Natural killer cell (primary cell): ENCODE data around the gene FAM219B. TPM values are rescaled to one million over a fixed set of nuclear protein-coding genes. Genes with fewer than 3 reads are reported as not detected.
A peak's percentile ranks its signal among the peaks of the same experiment; 100 is the strongest.

ENCODE experiments used
- ATAC-seq, 3 donors: fragments of 150-1000 bp in 2 of 3; fragments of 200-7000 bp in 1 of 3; cut with Tn5 transposase; 1 replicate in 1 of 3; 2 replicates in 2 of 3; pipeline ENCODE4 v1.10.0; 2021; ENCODE audit warnings: mild to moderate bottlenecking in 2 of 3, moderate library complexity in 2 of 3
- DNase-seq, 2 donors: peaks; one replicate each; pipeline versions ENCODE4 v3.0.0 to v3.0.0-alpha.2; 2013 to 2021; ENCODE audit warnings: mixed read lengths in 1 of 2
- H3K27ac ChIP-seq: one replicate; pipeline ENCODE4 v1.5.1; 2013; ENCODE audit warnings: mild to moderate bottlenecking, low read length
- H3K27me3 ChIP-seq: one replicate; pipeline ENCODE4 v1.6.1; 2013; ENCODE audit warnings: low read length; ENCODE audit not compliant: control insufficient read depth, insufficient read depth
- H3K36me3 ChIP-seq: one replicate; pipeline ENCODE4 v1.6.1; 2013; ENCODE audit warnings: low read length; ENCODE audit not compliant: control insufficient read depth, insufficient read depth
- H3K4me1 ChIP-seq: one replicate; pipeline ENCODE4 v1.6.1; 2013; ENCODE audit warnings: low read length; ENCODE audit not compliant: control insufficient read depth, insufficient read depth
- H3K4me3 ChIP-seq: one replicate; pipeline ENCODE4 v1.5.1; 2013; ENCODE audit warnings: low read length
- H3K9me3 ChIP-seq: one replicate; pipeline ENCODE4 v1.6.1; 2013; ENCODE audit warnings: low read length; ENCODE audit not compliant: control insufficient read depth, insufficient read depth
- H3K27ac Mint-ChIP-seq, 2 donors: one replicate each; pipeline ENCODE4 v1.8.0; 2022; ENCODE audit warnings: mild to moderate bottlenecking in 2 of 2, mixed read lengths in 2 of 2, moderate library complexity in 1 of 2
- H3K27me3 Mint-ChIP-seq, 2 donors: one replicate each; pipeline ENCODE4 v1.8.0; 2022; ENCODE audit warnings: low read depth in 2 of 2, mixed read lengths in 2 of 2
- H3K36me3 Mint-ChIP-seq: one replicate; pipeline ENCODE4 v1.8.0; 2022; ENCODE audit warnings: mixed read lengths
- H3K4me1 Mint-ChIP-seq, 2 donors: one replicate each; pipeline ENCODE4 v1.8.0; 2022; ENCODE audit warnings: mixed read lengths in 2 of 2
- H3K4me3 Mint-ChIP-seq: one replicate; pipeline ENCODE4 v1.8.0; 2022; ENCODE audit warnings: mild to moderate bottlenecking, moderate library complexity, mixed read lengths
- H3K9me3 Mint-ChIP-seq, 2 donors: one replicate each; pipeline ENCODE4 v1.8.0; 2022; ENCODE audit warnings: mixed read lengths in 2 of 2
- CTCF ChIP-seq: fragments of 200-600 bp; IDR thresholded peaks from one replicate; pipeline ENCODE4 v1.8.0; 2022; ENCODE audit warnings: antibody characterized with exemption
- WGBS: methylation state at CpG from one replicate; pipeline ENCODE4 v1.1.7; 2013; ENCODE audit warnings: missing lambda C conversion rate; ENCODE audit not compliant: insufficient coverage; 5-methylcytosine and 5-hydroxymethylcytosine counted together
- intact Hi-C: fragments of 100-400 bp; cut with micrococcal nuclease; formaldehyde crosslinking; loops from one replicate; pipeline ENCODE4 v1.14.2; 2022
- total RNA-seq, 4 donors: library from RNA; stranded (reverse); fragments of 120-200 nt in 1 of 4; gene quantifications; one replicate each; pipeline versions ENCODE4 v1.2.3 to v1.2.4, GENCODE V29; 2013 to 2022

Gene FAM219B
- total RNA-seq, 3 donors from 2014 or later (not counting 1 experiment from before 2014, with no cell fraction given) = 63.5 to 107 (median 69.0) TPM

- intact Hi-C loops = no loop called here
- DNase-seq = no peak
- 83% methylated on average over 6 of the region's 6 CpGs for WGBS
- Histone ChIP-seq H3K36me3 (peaks cover 3% of the 10 kb centered on the region), H3K4me1 (peaks cover 69% of the 10 kb centered on the region), H3K9me3 (no peaks in the 10 kb centered on the region), H3K4me3 (no peak overlapping the region), H3K27ac (no peak overlapping the region), H3K27me3 (no peaks in the 10 kb centered on the region)
- no peak for TF ChIP-seq CTCF
- Mint-ChIP-seq H3K27me3 (no peaks in the 10 kb centered on the region), H3K4me1 (peaks cover 59 to 70% of the 10 kb centered on the region in 2 donors), H3K27ac (peak overlapping the region; percentile 53 to 86), H3K4me3 (peak overlapping the region; percentile 7), H3K9me3 (no peaks in the 10 kb centered on the region), H3K36me3 (no peaks in the 10 kb centered on the region)
- ATAC-seq = no peak
Observed at GRCh38 chr15:74864296-74864695, 42.4 kb downstream of the FAM219B start.

- no peaks in the 10 kb centered on the region for H3K9me3 Mint-ChIP-seq
- H3K4me1 ChIP-seq = peaks cover 71% of the 10 kb centered on the region
- peak; percentile 50 to 73 (median 58) for ATAC-seq
Observed at GRCh38 chr15:74863239-74864056, 43.2 kb downstream of the FAM219B start.

GRCh38 chr15:74858369-74858740 lies 48.3 kb downstream of the FAM219B start:
- H3K27me3 Mint-ChIP-seq = no peaks in the 10 kb centered on the region
- ATAC-seq (no peak), DNase-seq (no peak)
- H3K27ac Mint-ChIP-seq = peak overlapping the region; percentile 61 to 88
- peaks cover 11% of the 10 kb centered on the region for H3K36me3 ChIP-seq
- peak overlapping the region; percentile 20 for H3K27ac ChIP-seq
- TF ChIP-seq CTCF = no peak
- H3K27me3 ChIP-seq = no peaks in the 10 kb centered on the region
- no peaks in the 10 kb centered on the region for H3K9me3 Mint-ChIP-seq
- H3K9me3 ChIP-seq = no peaks in the 10 kb centered on the region
- WGBS = 92% methylated on average over 3 of the region's 4 CpGs
- H3K4me1 ChIP-seq = peaks cover 45% of the 10 kb centered on the region
- peak overlapping the region; percentile 50 for H3K4me3 Mint-ChIP-seq
- no peaks in the 10 kb centered on the region for H3K36me3 Mint-ChIP-seq
- H3K4me3 ChIP-seq = no peak overlapping the region
- peaks cover 38 to 52% of the 10 kb centered on the region in 2 donors for H3K4me1 Mint-ChIP-seq
- intact Hi-C loops = loop anchor here (2.0 kb wide), 1 partner anchor 14 kb away; no protein-coding TSS in a partner anchor

More at GRCh38 chr15:74863239-74864056, 43.2 kb downstream of the FAM219B start:
- peaks cover 3% of the 10 kb centered on the region for H3K36me3 ChIP-seq
- intact Hi-C loops = no loop called here
- Mint-ChIP-seq H3K27me3 (no peaks in the 10 kb centered on the region), H3K4me3 (peak overlapping the region; percentile 21), H3K4me1 (peaks cover 63 to 76% of the 10 kb centered on the region in 2 donors), H3K27ac (peak overlapping the region; percentile 53 to 86), H3K36me3 (no peaks in the 10 kb centered on the region)
- no peaks in the 10 kb centered on the region for H3K9me3 ChIP-seq
- no peaks in the 10 kb centered on the region for H3K27me3 ChIP-seq
- TF ChIP-seq CTCF = no peak
- H3K4me3 ChIP-seq = no peak overlapping the region
- WGBS = 60% methylated on average over 11 of the region's 11 CpGs
- H3K27ac ChIP-seq = peak overlapping the region; percentile 19
- no peak for DNase-seq
